Activated CD4-positive, alpha-beta T cell treated with anti-CD3 and anti-CD28 coated beads, Interleukin-2, amount 50 U/mL, for 16 hours (primary cell): ENCODE results near the gene KRTAP10-2.

Experiments used
- DNase-seq: peaks from one replicate; pipeline ENCODE4 v3.0.0-alpha.2; 2020

Gene KRTAP10-2

DNA sequence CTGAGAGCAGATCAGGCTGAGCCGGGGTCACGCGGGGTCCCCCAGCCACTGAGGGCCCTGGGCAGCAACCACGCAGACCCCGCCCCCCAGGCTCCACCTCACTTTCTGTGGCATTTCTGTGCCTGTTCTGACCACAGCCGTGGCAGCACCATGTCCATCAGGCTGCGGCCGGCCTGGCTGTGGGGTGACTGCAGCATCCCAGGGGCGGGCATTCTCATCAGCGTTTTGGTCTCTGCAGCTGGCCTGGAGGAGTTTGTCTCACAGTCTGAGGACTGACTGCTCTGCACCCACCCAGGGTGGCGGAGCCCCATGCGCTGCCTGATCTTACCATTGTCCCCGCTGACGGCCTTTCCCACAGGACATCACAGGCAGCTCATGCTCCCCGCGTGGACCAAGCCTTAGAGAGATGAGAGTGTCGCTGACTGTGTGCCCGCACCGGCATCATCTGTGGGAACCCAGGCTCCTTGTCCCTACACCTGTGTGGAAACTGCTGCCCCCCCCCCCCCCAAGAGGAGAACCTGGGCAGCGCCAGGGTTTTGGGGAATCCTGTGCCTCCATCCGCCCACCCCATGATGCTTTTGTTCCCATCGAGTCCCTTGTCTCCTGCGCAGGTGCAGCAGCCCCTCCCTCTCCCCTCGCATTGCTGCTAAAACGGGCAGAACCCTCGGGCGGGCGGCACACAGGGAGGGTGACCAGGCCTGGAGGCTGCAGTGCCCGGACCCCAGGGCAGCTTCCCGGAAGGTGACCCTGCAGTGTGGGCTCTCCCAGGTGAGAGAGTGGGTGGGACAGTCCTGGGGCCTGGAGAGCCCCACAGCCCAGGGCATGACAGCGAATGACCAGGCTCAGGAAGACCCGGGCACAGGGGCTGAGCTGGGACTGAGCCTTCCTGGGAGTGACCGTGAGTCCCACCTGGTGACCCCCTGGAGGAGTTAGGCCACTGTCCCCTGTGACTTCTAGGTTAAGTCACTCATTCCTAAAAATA is 13.1 kb downstream of the KRTAP10-2 start:
- no peak for DNase-seq

- no peak for DNase-seq
Measured at GRCh38 chr21:44535963-44536362, 15.3 kb downstream of the KRTAP10-2 start.

DNA sequence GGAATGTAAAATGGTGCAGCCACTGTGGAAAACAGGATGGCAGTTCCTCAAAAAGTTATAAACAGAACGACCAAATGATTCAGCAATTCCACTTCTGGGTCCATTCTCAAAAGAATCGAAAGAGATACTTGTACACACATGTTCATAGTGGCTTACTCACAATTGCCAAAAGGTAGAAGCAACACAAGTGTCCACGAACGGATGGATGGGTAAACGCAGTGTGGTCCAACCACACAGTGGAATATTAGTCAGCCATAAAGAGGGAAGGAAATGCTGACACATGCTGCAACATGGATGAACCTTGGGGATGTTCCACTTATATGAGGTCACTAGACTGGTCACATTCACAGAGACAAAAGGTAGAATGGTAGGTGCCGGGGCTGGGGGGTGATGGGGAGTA is 16.6 kb downstream of the KRTAP10-2 start:
- no peak for DNase-seq

GRCh38 chr21:44533891-44534627 is 17.2 kb downstream of the KRTAP10-2 start:
- DNase-seq, result no peak

- no peak for DNase-seq
Measured at GRCh38 chr21:44533121-44533890, 18.0 kb downstream of the KRTAP10-2 start.

DNA sequence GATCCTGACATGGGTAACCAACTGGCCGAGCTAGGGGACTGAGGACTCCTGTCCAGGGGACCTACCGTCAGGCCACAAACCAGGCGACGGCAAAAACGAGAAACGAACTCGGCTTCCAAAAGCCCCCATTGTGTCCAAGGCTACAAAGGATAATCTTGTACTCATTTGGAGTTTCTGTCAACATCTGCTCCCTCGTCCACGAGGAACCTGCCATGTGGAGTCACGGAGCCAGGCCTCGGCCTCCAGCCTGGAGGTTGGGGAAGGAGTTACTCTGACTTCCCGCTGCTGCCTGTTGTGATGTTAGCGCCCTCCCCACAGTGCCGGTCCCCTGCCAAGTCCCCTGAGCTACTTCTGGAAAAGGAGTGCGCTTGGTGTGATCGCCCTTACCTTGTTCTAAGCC is 18.6 kb downstream of the KRTAP10-2 start:
- DNase-seq, result no peak

DNA sequence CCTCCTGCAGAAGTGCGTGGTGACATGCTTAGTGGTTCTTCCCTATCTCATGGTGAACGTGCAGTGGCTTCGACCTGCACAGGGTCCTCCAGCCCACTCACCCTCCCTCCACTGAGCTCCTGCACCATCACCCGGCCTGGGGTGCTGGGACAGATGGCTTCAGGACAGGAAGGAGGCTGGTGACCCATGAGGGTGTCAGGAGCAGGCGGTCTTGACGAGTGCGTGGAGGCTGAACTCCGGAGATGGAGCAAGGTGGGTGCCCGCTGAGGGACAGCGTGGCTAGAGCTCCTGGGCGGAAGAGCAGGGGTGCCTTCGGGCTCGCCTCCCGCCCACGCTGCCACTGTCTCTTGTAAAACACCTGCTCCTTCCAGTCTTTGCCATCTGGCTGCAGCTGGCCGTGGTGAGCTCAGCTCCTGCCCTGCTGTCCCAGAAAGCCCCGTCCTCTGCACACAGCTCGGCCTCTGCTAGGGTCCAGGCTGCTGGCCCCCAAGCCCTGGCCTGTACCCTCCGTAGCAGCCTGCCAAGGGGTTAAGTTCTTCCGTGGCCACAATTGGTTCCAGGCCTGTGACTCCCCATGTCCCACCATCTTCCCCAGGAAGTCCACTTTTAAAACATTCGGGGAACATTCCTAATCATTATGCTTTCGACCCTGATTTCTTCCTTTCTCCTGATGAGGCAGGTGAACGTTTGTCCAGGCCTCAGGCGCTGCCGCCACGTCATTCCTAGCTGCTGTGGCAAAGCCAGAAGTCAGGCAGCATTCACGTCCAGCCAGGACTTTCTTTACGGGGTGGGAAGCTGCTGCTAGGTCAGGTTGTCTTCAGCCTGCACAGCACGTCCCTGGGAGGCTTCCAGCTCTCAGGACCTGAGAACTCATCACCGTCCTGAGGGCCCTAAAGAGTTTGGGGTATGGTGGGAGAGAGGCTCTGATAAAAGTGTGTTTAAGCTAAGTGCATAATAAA is 19.4 kb downstream of the KRTAP10-2 start:
- DNase-seq, result no peak

- DNase-seq, result no peak
Measured at GRCh38 chr21:44530903-44531605, 20.3 kb downstream of the KRTAP10-2 start.

- DNase-seq, result no peak
Measured at GRCh38 chr21:44530221-44530902, 20.9 kb downstream of the KRTAP10-2 start.

- DNase-seq, result no peak
Measured at GRCh38 chr21:44529503-44530125, 21.7 kb downstream of the KRTAP10-2 start.

GRCh38 chr21:44529011-44529421 is 22.3 kb downstream of the KRTAP10-2 start:
- DNase-seq, result no peak

- DNase-seq, result no peak
Measured at GRCh38 chr21:44528634-44528995, 22.7 kb downstream of the KRTAP10-2 start.

DNA sequence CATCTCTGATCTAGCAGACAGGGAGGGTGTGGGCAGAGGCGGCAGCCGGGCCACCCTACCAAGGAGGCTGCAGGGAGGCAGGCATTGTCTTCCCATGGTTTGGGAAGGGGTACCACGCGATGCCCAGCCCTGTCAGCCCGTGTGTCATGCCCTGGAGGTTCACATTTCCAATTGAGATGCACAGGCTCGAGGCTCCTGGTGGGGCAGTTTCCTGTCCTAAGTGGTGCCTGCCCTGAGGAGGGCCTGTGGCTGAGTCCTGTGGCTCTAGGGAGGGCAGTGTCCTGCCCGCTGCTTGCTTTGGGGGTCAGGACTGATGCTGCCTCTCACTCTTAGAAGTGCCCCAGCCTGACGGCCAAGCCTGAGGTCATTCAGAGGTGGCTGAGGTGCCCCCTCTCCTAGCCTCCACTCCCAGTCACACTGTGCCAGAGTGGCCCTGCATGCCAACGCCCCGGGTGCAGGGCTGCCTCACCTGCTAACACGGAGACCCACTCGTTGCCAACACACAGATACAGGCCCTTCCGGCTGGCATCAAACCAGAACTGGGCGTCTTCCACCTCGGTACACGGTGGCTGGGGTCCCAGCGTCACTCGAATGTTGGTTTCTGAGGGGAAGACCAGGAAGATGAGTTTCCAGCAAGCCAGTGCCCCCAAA is 23.2 kb downstream of the KRTAP10-2 start:
- no peak for DNase-seq

- DNase-seq, result no peak
Measured at GRCh38 chr21:44527156-44527982, 23.9 kb downstream of the KRTAP10-2 start.

DNA sequence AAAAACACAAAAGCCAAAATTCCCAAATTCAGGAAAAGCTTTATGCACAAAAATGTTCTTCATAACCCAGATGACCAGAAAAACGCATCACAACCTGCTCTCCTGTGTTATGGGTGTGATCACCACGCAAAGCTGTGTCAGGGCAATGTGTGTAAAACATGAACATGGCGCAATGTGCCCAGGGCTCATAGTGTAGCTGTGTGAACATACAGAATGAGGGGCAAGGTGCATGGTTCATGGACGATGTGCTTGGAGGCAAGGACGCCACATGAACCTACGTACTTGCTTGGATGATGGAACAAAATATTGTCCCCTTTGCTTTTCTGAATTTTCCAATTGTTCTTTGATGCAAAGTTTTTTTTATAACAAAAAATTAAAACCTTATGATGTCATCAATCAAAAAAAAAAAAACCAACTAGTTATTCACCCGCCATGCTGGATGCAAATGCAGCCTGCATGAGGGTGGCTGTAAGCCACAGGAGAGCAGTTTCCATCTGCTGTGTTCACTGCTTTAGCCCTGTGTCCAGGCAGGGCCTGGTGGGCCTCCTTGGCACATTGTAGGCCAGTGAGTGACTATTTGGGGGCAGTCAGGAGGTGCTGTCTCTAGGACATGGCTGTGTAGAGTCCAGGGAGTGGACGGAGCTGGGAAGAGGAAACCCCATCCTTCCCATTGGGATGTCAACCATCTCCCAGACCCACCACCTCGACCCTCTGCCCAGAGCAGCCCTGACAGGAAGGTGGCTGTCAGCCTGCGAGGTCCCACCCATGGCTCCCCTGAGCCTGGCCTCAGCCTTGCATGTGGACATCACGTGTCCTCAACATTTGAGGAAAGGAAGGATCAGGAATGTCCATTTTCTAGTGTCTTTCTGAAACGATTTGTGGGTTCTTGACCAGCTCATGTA is 25.0 kb downstream of the KRTAP10-2 start:
- DNase-seq, result no peak

DNA sequence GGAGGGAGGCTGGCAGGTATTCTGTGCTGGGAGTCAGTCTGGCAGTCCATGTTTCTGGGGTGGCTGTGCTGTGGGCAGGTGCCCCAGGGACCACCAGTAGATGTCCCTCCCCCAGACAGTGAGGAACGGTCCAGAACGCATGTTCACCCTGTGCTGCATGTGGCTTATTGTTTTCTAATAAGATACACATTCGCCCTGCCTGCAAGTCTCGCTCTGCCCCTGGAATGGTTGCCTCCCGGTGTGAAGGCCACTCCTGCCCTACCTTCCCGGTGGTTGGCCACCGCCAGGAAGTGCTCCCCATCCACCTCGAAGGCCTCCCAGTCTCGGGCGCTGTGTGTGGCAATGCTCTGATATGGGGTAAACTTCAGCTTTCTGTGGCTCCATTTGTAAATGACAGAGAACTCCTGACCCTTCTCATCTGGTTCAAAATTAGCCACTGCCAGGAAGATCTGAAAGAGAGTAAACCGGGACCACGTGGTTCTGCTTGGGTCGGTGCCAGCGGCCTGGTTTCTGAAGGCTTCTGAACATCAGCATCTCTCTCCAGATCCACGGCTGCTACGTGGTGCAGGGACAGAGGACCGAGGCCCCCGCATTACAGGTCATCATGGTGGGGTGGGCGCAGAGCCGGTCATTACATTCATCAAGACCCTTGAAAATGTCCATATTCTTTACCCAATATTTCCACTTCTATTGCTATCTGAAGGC is 25.8 kb downstream of the KRTAP10-2 start:
- no peak for DNase-seq
